Cardiac muscle cell (in vitro differentiated cells and primary cell): ENCODE results near the gene HS3ST4. TPM values are rescaled to one million over a fixed set of nuclear protein-coding genes. Genes with fewer than 3 reads are reported as not detected.

ENCODE experiments used
- DNase-seq, 2 donors: peaks; one replicate each; pipeline versions ENCODE4 v3.0.0 to v3.0.0-alpha.2; 2010 to 2017; ENCODE audit warnings: low read depth in 1 of 2, low spot score in 1 of 2
- H3K27ac ChIP-seq: fragments of 200-600 bp; sonication (generic); 2 replicates; pipeline ENCODE4 v1.5.1; 2016
- H3K27me3 ChIP-seq: fragments of 200-600 bp; sonication (generic); 2 replicates; pipeline ENCODE4 v1.6.0; 2016; ENCODE audit warnings: control low read depth
- H3K36me3 ChIP-seq: fragments of 200-600 bp; sonication (generic); 2 replicates; pipeline ENCODE4 v1.5.1; 2016; ENCODE audit warnings: control low read depth
- H3K4me1 ChIP-seq: fragments of 200-600 bp; sonication (generic); 2 replicates; pipeline ENCODE4 v1.8.1; 2017; ENCODE audit warnings: low read depth, mild to moderate bottlenecking, mixed run types
- H3K4me3 ChIP-seq: fragments of 200-600 bp; sonication (generic); 2 replicates; pipeline ENCODE4 v1.5.1; 2016; ENCODE audit warnings: mild to moderate bottlenecking
- H3K9me3 ChIP-seq: fragments of 200-600 bp; sonication (generic); 2 replicates; pipeline ENCODE4 v1.5.1; 2017; ENCODE audit warnings: low read depth, mild to moderate bottlenecking, control low read depth
- CTCF ChIP-seq: IDR thresholded peaks from 2 replicates; pipeline ENCODE4 v1.5.1; 2012; ENCODE audit warnings: low read depth, mild to moderate bottlenecking, low read length
- polyA plus RNA-seq: library from polyadenylated mRNA; unstranded; fragments of >200 nt; fragmentation: Nextera tagmentation; extraction: Ambion mirVana; gene quantifications from 2 replicates; pipeline ENCODE4 v1.2.1, GENCODE V29; 2016
- total RNA-seq: library from RNA; depleted of rRNA; stranded (reverse); fragments of >200 nt; gene quantifications from 2 replicates; pipeline ENCODE4 v1.2.3, GENCODE V29; 2016

The HS3ST4 gene
- total and polyA plus RNA-seq, 2 experiments from 2014 or later = 0.13 to 0.27 TPM

- Histone ChIP-seq H3K4me1 (no peaks in the 10 kb centered on the region), H3K27me3 (no peaks in the 10 kb centered on the region), H3K27ac (no peak overlapping the region), H3K36me3 (no peaks in the 10 kb centered on the region), H3K9me3 (no peaks in the 10 kb centered on the region), H3K4me3 (no peak overlapping the region)
- DNase-seq = no peak
- no peak for TF ChIP-seq CTCF
These were observed 91.5 kb downstream of the HS3ST4 start for GRCh38 chr16:25783226-25783625.

- Histone ChIP-seq H3K9me3 (no peaks in the 10 kb centered on the region), H3K27me3 (no peaks in the 10 kb centered on the region), H3K4me1 (no peaks in the 10 kb centered on the region), H3K4me3 (no peak overlapping the region), H3K27ac (no peak overlapping the region), H3K36me3 (no peaks in the 10 kb centered on the region)
- no peak for TF ChIP-seq CTCF
- no peak for DNase-seq
These were observed 93.6 kb downstream of the HS3ST4 start for GRCh38 chr16:25785361-25785760.

GRCh38 chr16:25786748-25787147 lies 95.0 kb downstream of the HS3ST4 start:
- no peaks in the 10 kb centered on the region for H3K4me1 ChIP-seq
- H3K9me3 ChIP-seq = no peaks in the 10 kb centered on the region
- DNase-seq = no peak
- no peak for TF ChIP-seq CTCF
- H3K27ac ChIP-seq = no peak overlapping the region
- H3K27me3 ChIP-seq = no peaks in the 10 kb centered on the region
- H3K4me3 ChIP-seq = no peak overlapping the region
- H3K36me3 ChIP-seq = no peaks in the 10 kb centered on the region

- TF ChIP-seq CTCF = no peak
- H3K27me3 ChIP-seq = no peaks in the 10 kb centered on the region
- no peaks in the 10 kb centered on the region for H3K9me3 ChIP-seq
- no peak overlapping the region for H3K4me3 ChIP-seq
- H3K27ac ChIP-seq = no peak overlapping the region
- DNase-seq = no peak
- no peaks in the 10 kb centered on the region for H3K36me3 ChIP-seq
- H3K4me1 ChIP-seq = no peaks in the 10 kb centered on the region
These were observed 96.9 kb downstream of the HS3ST4 start for GRCh38 chr16:25788637-25789036.

- H3K27ac ChIP-seq = no peak overlapping the region
- TF ChIP-seq CTCF = no peak
- no peaks in the 10 kb centered on the region for H3K4me1 ChIP-seq
- no peaks in the 10 kb centered on the region for H3K36me3 ChIP-seq
- H3K4me3 ChIP-seq = no peak overlapping the region
- H3K27me3 ChIP-seq = no peaks in the 10 kb centered on the region
- H3K9me3 ChIP-seq = no peaks in the 10 kb centered on the region
- DNase-seq = no peak
These were observed 104.5 kb downstream of the HS3ST4 start for GRCh38 chr16:25796239-25796638.

GRCh38 chr16:25798065-25798464 lies 106.3 kb downstream of the HS3ST4 start:
- H3K36me3 ChIP-seq = no peaks in the 10 kb centered on the region
- no peaks in the 10 kb centered on the region for H3K4me1 ChIP-seq
- no peak for TF ChIP-seq CTCF
- no peaks in the 10 kb centered on the region for H3K27me3 ChIP-seq
- no peak for DNase-seq
- no peaks in the 10 kb centered on the region for H3K9me3 ChIP-seq
- H3K4me3 ChIP-seq = no peak overlapping the region
- no peak overlapping the region for H3K27ac ChIP-seq
